Vagina (tissue), 2 donors: ENCODE results near the gene EIF5A.

Experiments used
- POLR2A ChIP-seq, 2 donors: fragments of 450-650 bp; IDR thresholded peaks; one replicate each; pipeline ENCODE4 v1.6.1; 2017; ENCODE audit warnings: antibody characterized with exemption in 2 of 2, mild to moderate bottlenecking in 2 of 2, moderate library complexity in 2 of 2
- POLR2AphosphoS5 ChIP-seq, 2 donors: sonication (generic); formaldehyde crosslinking; IDR thresholded peaks; one replicate each; pipeline ENCODE4 v1.9.0; 2017; ENCODE audit warnings: antibody characterized with exemption in 2 of 2, mild to moderate bottlenecking in 2 of 2, low read depth in 1 of 2; ENCODE audit not compliant: insufficient read depth in 1 of 2

- TF ChIP-seq POLR2A (IDR thresholded peaks at IDR 0.05) (no peak), POLR2AphosphoS5 (IDR thresholded peaks at IDR 0.05; ENCODE audit: insufficient read depth in 1 of 2, low read depth in 1 of 2) (no peak)
Observed at GRCh38 chr17:7311110-7311705, 3.8 kb downstream of the EIF5A start.
